ENCODE data around the gene CRYBG2.
A peak's percentile ranks its signal among the peaks of the same experiment; 100 is the strongest.
"Not testable (repeated sequence)": the region's sequence is repeated elsewhere in the genome, so short reads cannot be mapped to it uniquely, and the experiment has no call there.

CRYBG2 gene

GRCh38 chr1:26318338-26319064 is 35.4 kb downstream of the CRYBG2 start:
- no peak for DNase-seq

DNA sequence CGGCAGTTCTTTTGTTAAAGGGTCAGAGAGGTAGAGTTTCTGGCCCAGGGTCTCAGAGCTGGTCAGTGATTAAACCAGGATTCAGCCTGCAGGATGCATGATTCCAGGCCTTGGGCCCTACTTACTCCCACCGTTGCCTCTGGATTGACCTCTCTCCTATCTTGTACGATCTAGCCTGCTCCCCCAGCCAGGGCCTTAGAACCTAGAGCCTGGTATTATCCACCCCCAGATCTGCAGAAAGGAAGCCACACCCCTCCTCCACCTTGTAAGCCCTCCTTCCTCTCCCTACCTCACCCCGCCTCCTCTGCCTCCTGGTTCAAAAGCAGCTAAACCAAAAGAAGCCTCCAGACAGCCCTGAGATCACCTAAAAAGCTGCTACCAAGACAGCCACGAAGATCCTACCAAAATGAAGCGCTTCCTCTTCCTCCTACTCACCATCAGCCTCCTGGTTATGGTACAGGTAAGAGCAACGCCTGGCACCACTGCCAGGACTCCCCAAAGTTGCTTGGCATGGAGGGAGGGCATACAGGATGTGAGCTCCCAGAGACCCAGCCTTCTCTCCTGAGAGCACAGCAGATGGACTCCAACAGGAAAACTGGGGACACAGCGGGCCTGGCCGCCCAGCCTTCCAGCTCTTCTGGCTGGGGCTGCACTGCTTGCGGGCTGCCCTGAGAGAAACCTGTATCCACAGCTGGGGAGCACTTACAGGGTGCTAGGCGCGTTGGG is 36.2 kb downstream of the CRYBG2 start, which contains the start of gene CD52:
TSS of gene CD52 (plus strand) at position 347 of the 726 bp plus-strand sequence. CDS start at position 407, 60 bp downstream.
- peak; percentile 83 for DNase-seq

DNA sequence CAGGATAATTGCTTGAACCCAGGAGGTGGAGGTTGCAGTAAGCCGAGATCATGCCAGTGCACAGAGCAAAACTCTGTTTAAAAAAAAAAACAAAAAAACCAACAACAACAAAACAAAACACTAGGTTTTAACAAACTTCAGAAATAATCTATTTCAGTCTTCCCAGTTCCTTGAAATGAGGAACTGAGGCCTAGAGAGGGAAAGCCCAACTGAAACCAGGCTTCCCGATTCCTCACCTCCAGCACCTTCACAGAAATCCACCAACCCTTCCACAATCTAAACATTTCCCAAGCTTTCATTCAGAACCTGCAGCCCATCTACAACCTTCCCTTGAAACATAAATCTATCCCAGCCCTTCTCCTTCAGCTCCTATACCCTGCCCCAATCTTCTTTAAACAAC is 36.8 kb downstream of the CRYBG2 start:
- DNase-seq, result no peak

GRCh38 chr1:26315874-26316850 is 37.8 kb downstream of the CRYBG2 start:
- DNase-seq, result no peak

GRCh38 chr1:26314501-26314900 is 39.4 kb downstream of the CRYBG2 start:
- no peak for DNase-seq

- not testable (repeated sequence) for DNase-seq
These were observed 45.7 kb downstream of the CRYBG2 start for GRCh38 chr1:26307966-26308899.

- peak; percentile 40 for DNase-seq
These were observed 46.6 kb downstream of the CRYBG2 start for GRCh38 chr1:26307363-26307781.

- peak; percentile 95 for DNase-seq
These were observed 47.4 kb downstream of the CRYBG2 start, which contains the start of gene UBXN11 for GRCh38 chr1:26306290-26307229. UBXN11 (minus strand) TSS chr1:26306636; CDS start chr1:26302883, 3,753 bp downstream.

DNA sequence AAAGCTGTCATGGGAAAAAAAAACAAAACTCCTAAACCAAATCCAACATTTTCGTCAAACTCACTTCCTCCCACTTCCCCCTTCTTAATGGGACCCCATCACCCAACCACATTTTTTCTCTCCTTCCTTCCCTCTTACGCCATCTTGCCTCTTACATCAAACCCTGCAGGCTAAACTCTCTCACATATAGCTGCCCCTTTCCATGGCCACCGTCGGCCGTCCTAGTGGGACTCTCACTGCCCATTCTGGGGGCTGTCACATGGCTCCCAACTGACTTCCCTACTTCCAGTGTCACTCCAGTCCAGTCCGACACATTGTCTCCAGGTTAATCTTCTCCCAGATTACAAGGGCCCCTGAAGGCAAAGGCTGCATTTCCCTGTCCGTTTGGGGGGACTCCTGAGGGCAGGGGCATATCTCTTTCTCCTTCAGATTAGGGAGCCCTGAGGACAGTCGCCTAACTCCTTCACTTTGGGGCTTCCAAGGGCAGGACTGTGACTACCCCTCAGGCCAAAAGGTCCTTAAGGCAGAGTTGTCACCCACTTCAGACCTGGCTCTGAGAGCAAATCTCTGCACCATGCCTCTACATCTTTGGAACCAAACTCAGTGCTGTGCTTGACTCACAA is 48.2 kb downstream of the CRYBG2 start:
- DNase-seq, result no peak

DNA sequence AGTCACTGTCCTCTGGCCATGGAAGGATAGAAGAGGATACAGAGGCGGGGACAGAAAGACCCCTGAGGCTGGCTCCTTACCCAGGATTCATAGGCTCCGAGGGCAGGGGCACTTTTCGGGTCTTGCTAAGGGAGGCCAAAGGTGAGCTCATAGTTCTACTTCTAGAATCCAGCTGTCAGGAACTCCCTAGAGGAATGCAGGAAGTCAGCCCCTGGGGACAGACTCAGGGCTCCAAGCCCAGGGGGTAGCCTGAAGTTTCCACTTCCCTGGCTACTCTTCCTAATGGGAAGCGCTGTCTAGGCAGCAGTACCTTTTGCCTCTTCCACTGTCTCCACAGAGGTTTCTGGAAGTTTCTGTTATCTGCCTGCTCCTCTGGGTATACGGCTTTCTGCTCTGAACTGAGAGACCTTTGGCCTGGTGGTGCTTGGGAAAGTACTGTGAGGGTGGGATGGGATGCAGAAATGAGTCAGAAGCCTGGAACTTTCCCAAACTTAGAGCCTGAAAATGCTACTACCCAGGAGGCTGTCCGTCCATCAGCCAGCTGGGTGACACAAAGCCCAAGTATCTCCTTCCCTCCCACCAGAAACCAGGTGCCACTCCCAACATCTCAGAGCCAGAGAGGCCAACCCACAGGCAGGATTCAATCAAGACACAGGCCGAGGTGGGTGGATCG is 51.1 kb downstream of the CRYBG2 start:
- no peak for DNase-seq

GRCh38 chr1:26300578-26301275 is 53.2 kb downstream of the CRYBG2 start:
- DNase-seq, result no peak

- DNase-seq, result no peak
These were observed 56.2 kb downstream of the CRYBG2 start for GRCh38 chr1:26297791-26298124.

- DNase-seq, result no peak
These were observed 56.7 kb downstream of the CRYBG2 start for GRCh38 chr1:26297057-26297790.

- DNase-seq, result no peak
These were observed 57.4 kb downstream of the CRYBG2 start for GRCh38 chr1:26296340-26297056.

DNA sequence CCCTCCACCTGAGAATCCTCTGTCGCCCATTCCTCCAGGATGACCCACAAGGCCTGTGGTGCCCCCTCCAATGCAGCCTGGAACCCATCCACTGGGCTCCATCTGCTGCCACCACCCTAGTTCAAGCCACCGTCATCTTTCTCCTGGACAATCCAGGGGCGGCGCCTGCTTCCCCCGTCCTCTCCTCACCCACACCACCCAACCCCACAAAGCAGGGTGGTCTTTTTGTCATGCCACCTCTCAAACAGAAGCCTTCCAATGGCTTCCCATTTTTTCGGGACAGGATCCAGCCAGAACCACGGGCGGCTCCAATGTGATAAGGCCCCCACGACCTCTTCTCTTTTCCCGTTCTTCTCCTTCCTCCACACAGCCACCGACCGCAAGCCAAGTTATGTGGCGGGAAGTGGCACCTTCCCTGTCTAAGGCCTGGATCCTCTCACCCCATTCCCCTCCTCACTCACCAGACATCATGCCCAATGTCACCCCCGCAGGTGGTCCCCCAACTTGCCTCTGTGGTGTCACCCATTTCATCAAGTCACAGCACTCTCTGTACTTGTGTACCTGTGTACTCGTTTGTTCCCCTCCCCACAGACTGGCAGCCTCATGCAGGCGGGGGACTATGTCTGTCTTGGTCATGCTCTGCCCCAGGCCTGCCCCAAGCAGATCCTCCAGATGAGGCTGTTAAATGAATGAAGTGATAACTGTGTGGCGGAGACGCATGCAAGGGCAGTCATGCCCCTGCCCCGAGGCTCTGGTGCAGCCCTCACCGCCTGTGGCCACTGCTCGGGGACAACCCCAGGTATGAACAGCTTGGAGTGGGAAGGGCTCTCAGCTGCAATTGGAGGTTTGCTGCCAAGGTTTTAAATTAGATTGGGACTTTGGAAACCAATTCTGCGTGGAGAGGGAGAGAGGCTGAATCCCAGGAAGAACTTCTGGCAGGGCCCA is 58.5 kb downstream of the CRYBG2 start:
- DNase-seq, result no peak

- DNase-seq, result no peak
These were observed 59.9 kb downstream of the CRYBG2 start for GRCh38 chr1:26293911-26294463.

Data from CD4-positive, alpha-beta T cell treated with Interleukin-10 for 1 hour (primary cell).